OCI-LY7 (cell line): Measurements from ENCODE around the gene CDC42BPA. TPM values are rescaled to one million over a fixed set of nuclear protein-coding genes. Genes with fewer than 3 reads are reported as not detected.

Source experiments
- BruUV-seq: library from RNA; stranded (reverse); fragments of 400-500 nt; replicated peaks from 2 replicates; lab custom pipeline; 2021; lab: Mats Ljungman, UMichigan
- CTCF ChIA-PET: fragments of 300-600 bp; sonication (Branson Sonifier 250); formaldehyde crosslinking; loops from one replicate; lab custom pipeline; 2022; ENCODE audit warnings: antibody characterized with exemption; ENCODE audit not compliant: unreplicated experiment; lab: Charles Lee
- POLR2A ChIA-PET: fragments of 300-600 bp; sonication (Branson Sonifier 250); formaldehyde crosslinking; loops from one replicate; lab custom pipeline; 2022; ENCODE audit warnings: antibody characterized with exemption; lab: Charles Lee
- DNase-seq: peaks from one replicate; pipeline ENCODE4 v3.0.0-alpha.2; 2015; ENCODE audit warnings: low spot score
- H2AFZ ChIP-seq: fragments of 200-600 bp; sonication (generic), shearing (Covaris generic); 2 replicates; pipeline ENCODE4 v1.6.1; 2014; ENCODE audit warnings: mild to moderate bottlenecking, antibody characterized with exemption, low read length, moderate library complexity
- H3K27ac ChIP-seq: fragments of 200-600 bp; sonication (generic); 2 replicates; pipeline ENCODE4 v1.5.1; 2014; ENCODE audit warnings: mixed run types, low read depth, mild to moderate bottlenecking, moderate library complexity, low read length, inconsistent platforms; ENCODE audit not compliant: poor library complexity, severe bottlenecking
- H3K36me3 ChIP-seq: fragments of 200-600 bp; sonication (generic); 2 replicates; pipeline ENCODE4 v1.6.1; 2014; ENCODE audit warnings: mild to moderate bottlenecking, antibody characterized with exemption, low read length, moderate library complexity, mixed read lengths; ENCODE audit not compliant: insufficient read depth
- H3K4me1 ChIP-seq: fragments of 200-600 bp; sonication (generic); 2 replicates; pipeline ENCODE4 v1.5.1; 2014; ENCODE audit warnings: mild to moderate bottlenecking, low read length; ENCODE audit not compliant: insufficient read depth, poor library complexity, severe bottlenecking
- H3K4me2 ChIP-seq: fragments of 200-600 bp; sonication (generic); 2 replicates; pipeline ENCODE4 v1.6.1; 2014; ENCODE audit warnings: mild to moderate bottlenecking, low read length
- H3K4me3 ChIP-seq: fragments of 200-600 bp; sonication (generic); 2 replicates; pipeline ENCODE4 v1.5.1; 2014; ENCODE audit warnings: mild to moderate bottlenecking, low read depth, low read length; ENCODE audit not compliant: poor library complexity, severe bottlenecking
- H3K79me2 ChIP-seq: fragments of 200-600 bp; sonication (generic); 2 replicates; pipeline ENCODE4 v1.6.1; 2016; ENCODE audit warnings: low read depth, mild to moderate bottlenecking, low read length, moderate library complexity, mixed read lengths; ENCODE audit not compliant: insufficient read depth
- H3K9me2 ChIP-seq: fragments of 200-600 bp; sonication (generic); 2 replicates; pipeline ENCODE4 v1.6.1; 2016; ENCODE audit warnings: mild to moderate bottlenecking, low read length, mixed read lengths; ENCODE audit not compliant: insufficient read depth
- H3K9me3 ChIP-seq: fragments of 200-600 bp; sonication (generic); 2 replicates; pipeline ENCODE4 v1.6.1; 2014; ENCODE audit warnings: mild to moderate bottlenecking, mixed run types, low read length, mixed read lengths
- H4K20me1 ChIP-seq: fragments of 200-600 bp; sonication (generic); 2 replicates; pipeline ENCODE4 v1.6.1; 2014; ENCODE audit warnings: mild to moderate bottlenecking, antibody characterized with exemption, low read length, moderate library complexity, mixed read lengths; ENCODE audit not compliant: insufficient read depth
- CTCF ChIP-seq: fragments of 200-600 bp; sonication (generic); conservative IDR thresholded peaks from 2 replicates; pipeline ENCODE4 v1.5.1; 2014; ENCODE audit warnings: mild to moderate bottlenecking, antibody characterized with exemption, low read length, moderate library complexity, mixed read lengths
- EZH2phosphoT487 ChIP-seq: fragments of 200-600 bp; sonication (generic); IDR thresholded peaks from 2 replicates; pipeline ENCODE4 v1.6.1; 2018; ENCODE audit warnings: low read depth, borderline replicate concordance, mild to moderate bottlenecking, mixed run types, antibody characterized with exemption, low read length, moderate library complexity, mixed read lengths
- intact Hi-C: fragments of 100-400 bp; cut with micrococcal nuclease; formaldehyde crosslinking; loops from one replicate; pipeline ENCODE4 v1.10.0; 2022; ENCODE audit not compliant: unreplicated experiment
- total RNA-seq, 2 experiments: library from RNA; depleted of rRNA in 1 of 2; stranded (reverse); fragments of >200 nt in 1 of 2; shearing (Covaris generic) in 1 of 2; gene quantifications; 2 replicates each; pipeline ENCODE4 v1.2.3, GENCODE V29; 2014 to 2022

The CDC42BPA gene
- total RNA-seq, 2 experiments from 2014 or later, result not detected

- CTCF ChIA-PET, result no interaction called here
- Histone ChIP-seq H3K9me3 (no peaks in the 10 kb centered on the region), H3K4me2 (no peak overlapping the region), H3K79me2 (no peaks in the 10 kb centered on the region), H3K4me3 (no peak overlapping the region), H4K20me1 (no peaks in the 10 kb centered on the region), H3K4me1 (no peaks in the 10 kb centered on the region), H2AFZ (no peak overlapping the region), H3K36me3 (no peaks in the 10 kb centered on the region), H3K27ac (no peak overlapping the region), H3K9me2 (no peaks in the 10 kb centered on the region)
- POLR2A ChIA-PET, result no interaction called here
- BruUV-seq, result no TSS peak
- no peak for TF ChIP-seq CTCF
- no peak for TF ChIP-seq EZH2phosphoT487
- DNase-seq, result peak; percentile 16
- intact Hi-C loops, result no loop called here
Observed at GRCh38 chr1:227273557-227273956, 44.7 kb downstream of the CDC42BPA start.

- Histone ChIP-seq H3K9me2 (no peaks in the 10 kb centered on the region), H3K79me2 (no peaks in the 10 kb centered on the region)
- BruUV-seq, result no TSS peak
Observed at GRCh38 chr1:227272428-227272827, 45.9 kb downstream of the CDC42BPA start.

More at GRCh38 chr1:227272428-227272827, 45.9 kb downstream of the CDC42BPA start:
- H3K9me3 ChIP-seq, result no peaks in the 10 kb centered on the region
- no peaks in the 10 kb centered on the region for H4K20me1 ChIP-seq
- H2AFZ ChIP-seq, result no peak overlapping the region
- H3K4me3 ChIP-seq, result no peak overlapping the region
- H3K36me3 ChIP-seq, result no peaks in the 10 kb centered on the region
- ChIA-PET CTCF (no interaction called here), POLR2A (no interaction called here)
- H3K4me1 ChIP-seq, result no peaks in the 10 kb centered on the region
- intact Hi-C loops, result no loop called here
- TF ChIP-seq CTCF, result no peak
- no peak for TF ChIP-seq EZH2phosphoT487
- DNase-seq, result no peak
- no peak overlapping the region for H3K27ac ChIP-seq
- H3K4me2 ChIP-seq, result no peak overlapping the region
